Amygdala (tissue), 56 donors: ENCODE measurements around the gene C2CD4A.

ENCODE experiments used
- DNase-seq, 56 donors: peaks; one replicate each; lab custom pipeline; 2025; lab: John Stamatoyannopoulos, UW

Gene C2CD4A

GRCh38 chr15:62093809-62094208 lies 27.0 kb downstream of the C2CD4A start:
- no peak for DNase-seq

GRCh38 chr15:62094388-62094787 lies 27.6 kb downstream of the C2CD4A start:
- DNase-seq, result no peak

GRCh38 chr15:62099094-62099601 lies 32.4 kb downstream of the C2CD4A start:
- no peak for DNase-seq

- DNase-seq, result no peak
Measured at GRCh38 chr15:62103431-62103830, 36.7 kb downstream of the C2CD4A start.

- no peak for DNase-seq
Measured at GRCh38 chr15:62104401-62104800, 37.6 kb downstream of the C2CD4A start.

GRCh38 chr15:62104846-62105245 lies 38.1 kb downstream of the C2CD4A start:
- no peak for DNase-seq

- no peak for DNase-seq
Measured at GRCh38 chr15:62105266-62105665, 38.5 kb downstream of the C2CD4A start.

- DNase-seq, result no peak
Measured at GRCh38 chr15:62106096-62106495, 39.3 kb downstream of the C2CD4A start.

GRCh38 chr15:62107571-62108121 lies 40.9 kb downstream of the C2CD4A start:
- no peak for DNase-seq

GRCh38 chr15:62108411-62108810 lies 41.6 kb downstream of the C2CD4A start:
- DNase-seq, result no peak

GRCh38 chr15:62109437-62109836 lies 42.7 kb downstream of the C2CD4A start:
- no peak for DNase-seq

GRCh38 chr15:62109982-62110851 lies 43.4 kb downstream of the C2CD4A start:
- DNase-seq, result peak in 2 of 56 donors; percentile 12 to 41

GRCh38 chr15:62112081-62112480 lies 45.3 kb downstream of the C2CD4A start:
- DNase-seq, result no peak

GRCh38 chr15:62112616-62113593 lies 46.1 kb downstream of the C2CD4A start:
- DNase-seq, result no peak

- no peak for DNase-seq
Measured at GRCh38 chr15:62115847-62116246, 49.1 kb downstream of the C2CD4A start.

- no peak for DNase-seq
Measured at GRCh38 chr15:62118520-62119226, 51.9 kb downstream of the C2CD4A start.

- peak in 1 of 56 donors; percentile 22 for DNase-seq
Measured at GRCh38 chr15:62119227-62119864, 52.6 kb downstream of the C2CD4A start.

- no peak for DNase-seq
Measured at GRCh38 chr15:62119874-62120273, 53.1 kb downstream of the C2CD4A start.
